Measurements from ENCODE around the gene C2CD4D. TPM values are rescaled to one million over a fixed set of nuclear protein-coding genes. Genes with fewer than 3 reads are reported as not detected.

C2CD4D gene
- total RNA-seq, 1 donor = 0.21 TPM

GRCh38 chr1:151817353-151817730, 22.3 kb downstream of the C2CD4D start:
- no peaks in the 10 kb centered on the region for H3K9me3 ChIP-seq (ENCODE audit: low read depth, low read length)
- H3K4me3 ChIP-seq (ENCODE audit: low read length) = no peak overlapping the region
- H3K4me1 ChIP-seq (ENCODE audit: insufficient read depth, low read length) = peaks cover 24% of the 10 kb centered on the region
- H3K27me3 ChIP-seq (ENCODE audit: insufficient read depth, low read length) = no peaks in the 10 kb centered on the region

GRCh38 chr1:151816548-151817352, 22.9 kb downstream of the C2CD4D start:
- no peaks in the 10 kb centered on the region for H3K27me3 ChIP-seq (ENCODE audit: insufficient read depth, low read length)
- H3K4me1 ChIP-seq (ENCODE audit: insufficient read depth, low read length) = peaks cover 24% of the 10 kb centered on the region
- H3K9me3 ChIP-seq (ENCODE audit: low read depth, low read length) = no peaks in the 10 kb centered on the region
- no peak overlapping the region for H3K4me3 ChIP-seq (ENCODE audit: low read length)

- Histone ChIP-seq H3K9me3 (ENCODE audit: low read depth, low read length) (no peaks in the 10 kb centered on the region), H3K4me3 (ENCODE audit: low read length) (no peak overlapping the region), H3K4me1 (ENCODE audit: insufficient read depth, low read length) (peaks cover 24% of the 10 kb centered on the region)
These were observed 23.8 kb downstream of the C2CD4D start for GRCh38 chr1:151815716-151816327.

GRCh38 chr1:151814971-151815545, 24.6 kb downstream of the C2CD4D start:
- Histone ChIP-seq H3K4me3 (ENCODE audit: low read length) (no peak overlapping the region), H3K4me1 (ENCODE audit: insufficient read depth, low read length) (peaks cover 24% of the 10 kb centered on the region), H3K9me3 (ENCODE audit: low read depth, low read length) (no peaks in the 10 kb centered on the region), H3K27me3 (ENCODE audit: insufficient read depth, low read length) (no peaks in the 10 kb centered on the region)

More at GRCh38 chr1:151815716-151816327, 23.8 kb downstream of the C2CD4D start:
- H3K27me3 ChIP-seq (ENCODE audit: insufficient read depth, low read length) = no peaks in the 10 kb centered on the region

GRCh38 chr1:151814426-151814825, 25.2 kb downstream of the C2CD4D start:
- peaks cover 24% of the 10 kb centered on the region for H3K4me1 ChIP-seq (ENCODE audit: insufficient read depth, low read length)
- no peaks in the 10 kb centered on the region for H3K27me3 ChIP-seq (ENCODE audit: insufficient read depth, low read length)
- H3K9me3 ChIP-seq (ENCODE audit: low read depth, low read length) = no peaks in the 10 kb centered on the region
- no peak overlapping the region for H3K4me3 ChIP-seq (ENCODE audit: low read length)

GRCh38 chr1:151813271-151813977, 26.2 kb downstream of the C2CD4D start:
- Histone ChIP-seq H3K27me3 (ENCODE audit: insufficient read depth, low read length) (no peaks in the 10 kb centered on the region), H3K4me3 (ENCODE audit: low read length) (no peak overlapping the region), H3K4me1 (ENCODE audit: insufficient read depth, low read length) (peaks cover 24% of the 10 kb centered on the region)

GRCh38 chr1:151811181-151811580, 28.4 kb downstream of the C2CD4D start:
- H3K27me3 ChIP-seq (ENCODE audit: insufficient read depth, low read length) = no peaks in the 10 kb centered on the region
- no peak overlapping the region for H3K4me3 ChIP-seq (ENCODE audit: low read length)
- peaks cover 12% of the 10 kb centered on the region for H3K4me1 ChIP-seq (ENCODE audit: insufficient read depth, low read length)
- no peaks in the 10 kb centered on the region for H3K9me3 ChIP-seq (ENCODE audit: low read depth, low read length)

More at GRCh38 chr1:151813271-151813977, 26.2 kb downstream of the C2CD4D start:
- no peaks in the 10 kb centered on the region for H3K9me3 ChIP-seq (ENCODE audit: low read depth, low read length)

- Histone ChIP-seq H3K4me1 (ENCODE audit: insufficient read depth, low read length) (peaks cover 4% of the 10 kb centered on the region), H3K9me3 (ENCODE audit: low read depth, low read length) (no peaks in the 10 kb centered on the region), H3K4me3 (ENCODE audit: low read length) (no peak overlapping the region), H3K27me3 (ENCODE audit: insufficient read depth, low read length) (no peaks in the 10 kb centered on the region)
These were observed 29.5 kb downstream of the C2CD4D start for GRCh38 chr1:151809985-151810556.

GRCh38 chr1:151809290-151809984, 30.2 kb downstream of the C2CD4D start:
- Histone ChIP-seq H3K4me1 (ENCODE audit: insufficient read depth, low read length) (no peaks in the 10 kb centered on the region), H3K4me3 (ENCODE audit: low read length) (no peak overlapping the region), H3K9me3 (ENCODE audit: low read depth, low read length) (no peaks in the 10 kb centered on the region), H3K27me3 (ENCODE audit: insufficient read depth, low read length) (no peaks in the 10 kb centered on the region)

- no peaks in the 10 kb centered on the region for H3K9me3 ChIP-seq (ENCODE audit: low read depth, low read length)
- no peak overlapping the region for H3K4me3 ChIP-seq (ENCODE audit: low read length)
- no peaks in the 10 kb centered on the region for H3K4me1 ChIP-seq (ENCODE audit: insufficient read depth, low read length)
- no peaks in the 10 kb centered on the region for H3K27me3 ChIP-seq (ENCODE audit: insufficient read depth, low read length)
These were observed 31.9 kb downstream of the C2CD4D start for GRCh38 chr1:151807766-151808165.

- H3K9me3 ChIP-seq (ENCODE audit: low read depth, low read length) = no peaks in the 10 kb centered on the region
- H3K4me1 ChIP-seq (ENCODE audit: insufficient read depth, low read length) = no peaks in the 10 kb centered on the region
- H3K27me3 ChIP-seq (ENCODE audit: insufficient read depth, low read length) = no peaks in the 10 kb centered on the region
- H3K4me3 ChIP-seq (ENCODE audit: low read length) = no peak overlapping the region
These were observed 32.5 kb downstream of the C2CD4D start for GRCh38 chr1:151807131-151807530.

GRCh38 chr1:151806170-151806569, 33.5 kb downstream of the C2CD4D start:
- Histone ChIP-seq H3K4me3 (ENCODE audit: low read length) (no peak overlapping the region), H3K9me3 (ENCODE audit: low read depth, low read length) (no peaks in the 10 kb centered on the region), H3K4me1 (ENCODE audit: insufficient read depth, low read length) (no peaks in the 10 kb centered on the region), H3K27me3 (ENCODE audit: insufficient read depth, low read length) (no peaks in the 10 kb centered on the region)

- Histone ChIP-seq H3K9me3 (ENCODE audit: low read depth, low read length) (no peaks in the 10 kb centered on the region), H3K27me3 (ENCODE audit: insufficient read depth, low read length) (peaks cover 2% of the 10 kb centered on the region), H3K4me1 (ENCODE audit: insufficient read depth, low read length) (no peaks in the 10 kb centered on the region), H3K4me3 (ENCODE audit: low read length) (no peak within 1 kb of the TSS)
These were observed 34.4 kb downstream of the C2CD4D start, which contains the start of gene LINGO4 for GRCh38 chr1:151805066-151805820. LINGO4 (minus strand) TSS chr1:151805419; CDS start chr1:151802704, 2,715 bp downstream.

- Histone ChIP-seq H3K4me1 (ENCODE audit: insufficient read depth, low read length) (no peaks in the 10 kb centered on the region), H3K4me3 (ENCODE audit: low read length) (no peak overlapping the region), H3K9me3 (ENCODE audit: low read depth, low read length) (no peaks in the 10 kb centered on the region), H3K27me3 (ENCODE audit: insufficient read depth, low read length) (peaks cover 2% of the 10 kb centered on the region)
These were observed 35.7 kb downstream of the C2CD4D start for GRCh38 chr1:151803915-151804314.
